RWPE1 (cell line): Measurements from ENCODE around the gene SMIM35.

ENCODE experiments used
- CTCF ChIA-PET: fragments of 350-600 bp; sonication (Branson Sonifier 250); formaldehyde crosslinking; extraction: SDS; loops from one replicate; lab custom pipeline; 2021; lab: Yijun Ruan, JAX
- POLR2A ChIA-PET: fragments of 400-600 bp; formaldehyde crosslinking; extraction: SDS; loops from one replicate; lab custom pipeline; 2020; ENCODE audit warnings: antibody characterized with exemption; ENCODE audit not compliant: low non-redundant PET; lab: Yijun Ruan, JAX
- DNase-seq: peaks from one replicate; pipeline ENCODE4 v3.0.0; 2012; ENCODE audit warnings: low spot score
- H3K27ac ChIP-seq: fragments of 450-650 bp; 2 replicates; pipeline ENCODE4 v1.5.1; 2017
- CTCF ChIP-seq: fragments of 450-650 bp; conservative IDR thresholded peaks from 2 replicates; pipeline ENCODE4 v1.5.1; 2017; ENCODE audit warnings: low read depth, mild to moderate bottlenecking

Gene SMIM35

GRCh38 chr11:118007040-118007439 is 79.7 kb downstream of the SMIM35 start:
- CTCF ChIA-PET: no interaction called here
- no peak for DNase-seq
- no peak for TF ChIP-seq CTCF
- POLR2A ChIA-PET: no interaction called here
- no peak overlapping the region for H3K27ac ChIP-seq

GRCh38 chr11:118006153-118006534 is 80.6 kb downstream of the SMIM35 start:
- CTCF ChIA-PET: interaction anchor here (0.6 to 0.8 kb wide), 2 partner anchors 189 to 347 kb away, joined by 3 to 4 read pairs; no protein-coding TSS in a partner anchor
- no peak for TF ChIP-seq CTCF
- no peak overlapping the region for H3K27ac ChIP-seq
- POLR2A ChIA-PET: no interaction called here
- no peak for DNase-seq

GRCh38 chr11:118005224-118006152 is 81.3 kb downstream of the SMIM35 start:
- TF ChIP-seq CTCF: no peak
- ChIA-PET POLR2A (no interaction called here), CTCF (interaction anchor here (0.5 to 0.8 kb wide), 3 partner anchors 188 to 346 kb away, joined by 3 to 4 read pairs (median 3); no protein-coding TSS in a partner anchor)
- no peak overlapping the region for H3K27ac ChIP-seq
- no peak for DNase-seq

GRCh38 chr11:118004543-118005223 is 82.1 kb downstream of the SMIM35 start:
- no peak for TF ChIP-seq CTCF
- CTCF ChIA-PET: interaction anchor here (0.5 kb wide), 1 partner anchor 196 kb away, joined by 3 read pairs; no protein-coding TSS in a partner anchor
- no peak for DNase-seq
- POLR2A ChIA-PET: no interaction called here
- no peak overlapping the region for H3K27ac ChIP-seq

GRCh38 chr11:118003456-118003855 is 83.3 kb downstream of the SMIM35 start:
- CTCF ChIA-PET: no interaction called here

More at GRCh38 chr11:118003456-118003855, 83.3 kb downstream of the SMIM35 start:
- no peak for DNase-seq
- H3K27ac ChIP-seq: no peak overlapping the region
- POLR2A ChIA-PET: no interaction called here
- no peak for TF ChIP-seq CTCF
